Bronchial epithelial cell (primary cell): ENCODE data around the gene ZFP62. TPM values are rescaled to one million over a fixed set of nuclear protein-coding genes. Genes with fewer than 3 reads are reported as not detected.
A peak's percentile ranks its signal among the peaks of the same experiment; 100 is the strongest.
"Not testable (repeated sequence)": the region's sequence is repeated elsewhere in the genome, so short reads cannot be mapped to it uniquely, and the experiment has no call there.

ENCODE experiments used
- DNase-seq: peaks from one replicate; pipeline ENCODE4 v3.0.0-alpha.2; 2010; ENCODE audit warnings: low read depth
- FAIRE-seq: peaks from 2 replicates; lab custom pipeline; 2011; peaks lifted over from hg19 to GRCh38; lab: Jason Lieb, UNC
- H3K27me3 ChIP-seq: 2 replicates; pipeline ENCODE4 v1.5.1; 2011; ENCODE audit warnings: low read length; ENCODE audit not compliant: control insufficient read depth, insufficient read depth
- H3K36me3 ChIP-seq: 2 replicates; pipeline ENCODE4 v1.5.1; 2011; ENCODE audit warnings: low read length; ENCODE audit not compliant: control insufficient read depth, insufficient read depth
- H3K4me3 ChIP-seq: 2 replicates; pipeline ENCODE4 v1.5.1; 2011; ENCODE audit warnings: mild to moderate bottlenecking, low read depth, low read length, control low read depth
- CTCF ChIP-seq: IDR thresholded peaks from 2 replicates; pipeline ENCODE4 v1.5.1; 2011; ENCODE audit warnings: mild to moderate bottlenecking, moderate library complexity, low read length, control low read depth, inconsistent platforms; ENCODE audit not compliant: insufficient read depth, severe bottlenecking
- total RNA-seq: library from RNA; depleted of rRNA; stranded (reverse); fragments of >200 nt; gene quantifications from 2 replicates; pipeline ENCODE4 v1.2.1, GENCODE V29; 2014

The ZFP62 gene
- total RNA-seq, 1 donor from 2014 or later, result 21.3 TPM

GRCh38 chr5:180831139-180832093 is 29.7 kb downstream of the ZFP62 start:
- no peak for FAIRE-seq
- Histone ChIP-seq H3K4me3 (peak overlapping the region; percentile 46), H3K27me3 (no peaks in the 10 kb centered on the region), H3K36me3 (no peaks in the 10 kb centered on the region)
- DNase-seq, result peak; percentile 52
- TF ChIP-seq CTCF, result peak; percentile 9

- Histone ChIP-seq H3K4me3 (peak overlapping the region; percentile 46), H3K36me3 (no peaks in the 10 kb centered on the region), H3K27me3 (no peaks in the 10 kb centered on the region)
- no peak for TF ChIP-seq CTCF
- FAIRE-seq (no peak), DNase-seq (no peak)
These were observed 30.6 kb downstream of the ZFP62 start for GRCh38 chr5:180830253-180831138.

- no peak overlapping the region for H3K4me3 ChIP-seq
- FAIRE-seq, result no peak
These were observed 31.4 kb downstream of the ZFP62 start for GRCh38 chr5:180829726-180830125.

GRCh38 chr5:180828756-180829531 is 32.1 kb downstream of the ZFP62 start:
- not testable (repeated sequence) for H3K4me3 ChIP-seq, H3K36me3 ChIP-seq, H3K27me3 ChIP-seq, FAIRE-seq, DNase-seq

More at GRCh38 chr5:180829726-180830125, 31.4 kb downstream of the ZFP62 start:
- no peaks in the 10 kb centered on the region for H3K27me3 ChIP-seq
- H3K36me3 ChIP-seq, result no peaks in the 10 kb centered on the region
- no peak for TF ChIP-seq CTCF
- no peak for DNase-seq

GRCh38 chr5:180827374-180827773 is 33.7 kb downstream of the ZFP62 start:
- not testable (repeated sequence) for FAIRE-seq, H3K4me3 ChIP-seq, H3K27me3 ChIP-seq, H3K36me3 ChIP-seq, DNase-seq

- no peak for TF ChIP-seq CTCF
- peak; percentile 98 for DNase-seq
- Histone ChIP-seq H3K27me3 (no peaks in the 10 kb centered on the region), H3K36me3 (no peaks in the 10 kb centered on the region), H3K4me3 (no peak overlapping the region)
- FAIRE-seq, result no peak
These were observed 35.1 kb downstream of the ZFP62 start for GRCh38 chr5:180825768-180826525.
